HG03159 (cell line): ENCODE data around the gene FBXW4.

Source experiments
- ATAC-seq: cut with Tn5 transposase; IDR thresholded peaks from one replicate; pipeline ENCODE4 v1.9.1; 2021; ENCODE audit warnings: mild to moderate bottlenecking, moderate library complexity; ENCODE audit not compliant: unreplicated experiment

The FBXW4 gene

GRCh38 chr10:101587725-101588653 is 107.0 kb downstream of the FBXW4 start, which contains the start of the genes DPCD and POLL:
DPCD (plus strand) TSS chr10:101588321; CDS start chr10:101588337, 16 bp downstream.
POLL (minus strand) TSS chr10:101588257; CDS start chr10:101587360, 897 bp downstream.
- peak; percentile 92 for ATAC-seq

GRCh38 chr10:101585841-101586240 is 109.1 kb downstream of the FBXW4 start:
- ATAC-seq, result no peak

GRCh38 chr10:101580486-101581399 is 114.2 kb downstream of the FBXW4 start:
- no peak for ATAC-seq

- no peak for ATAC-seq
Measured at GRCh38 chr10:101579516-101579870, 115.5 kb downstream of the FBXW4 start.

GRCh38 chr10:101578803-101579515 is 116.0 kb downstream of the FBXW4 start:
- no peak for ATAC-seq

- ATAC-seq, result no peak
Measured at GRCh38 chr10:101578192-101578591, 116.8 kb downstream of the FBXW4 start.

GRCh38 chr10:101577121-101577871 is 117.7 kb downstream of the FBXW4 start:
- no peak for ATAC-seq

GRCh38 chr10:101576211-101576863 is 118.6 kb downstream of the FBXW4 start:
- no peak for ATAC-seq

GRCh38 chr10:101575580-101576210 is 119.3 kb downstream of the FBXW4 start:
- ATAC-seq, result no peak

- ATAC-seq, result no peak
Measured at GRCh38 chr10:101575091-101575490, 119.9 kb downstream of the FBXW4 start.

GRCh38 chr10:101573885-101574753 is 120.9 kb downstream of the FBXW4 start:
- ATAC-seq, result no peak

- ATAC-seq, result no peak
Measured at GRCh38 chr10:101572785-101573184, 122.2 kb downstream of the FBXW4 start.

GRCh38 chr10:101572126-101572525 is 122.8 kb downstream of the FBXW4 start:
- no peak for ATAC-seq

GRCh38 chr10:101571271-101571925 is 123.6 kb downstream of the FBXW4 start:
- ATAC-seq, result no peak

- peak; percentile 11 for ATAC-seq
Measured at GRCh38 chr10:101570428-101571270, 124.3 kb downstream of the FBXW4 start.

GRCh38 chr10:101569622-101570427 is 125.1 kb downstream of the FBXW4 start:
- peak; percentile 58 for ATAC-seq
